K562 (cell line): ENCODE data around the gene PRDX1. TPM values are rescaled to one million over a fixed set of nuclear protein-coding genes. Genes with fewer than 3 reads are reported as not detected.
A peak's percentile ranks its signal among the peaks of the same experiment; 100 is the strongest.

Experiments
- CBX5 ChIP-seq: IDR thresholded peaks from 2 replicates; pipeline ENCODE4 v1.6.1; 2014; ENCODE audit warnings: low read depth, borderline replicate concordance
- ETS2 ChIP-seq: IDR thresholded peaks from 2 replicates; pipeline ENCODE4 v1.6.1; 2016; ENCODE audit warnings: borderline replicate concordance, missing genetic modification characterization, mild to moderate bottlenecking, moderate library complexity, missing compliant biosample characterization; ENCODE audit not compliant: poor library complexity, severe bottlenecking
- FOXJ3 ChIP-seq: sonication (generic); formaldehyde crosslinking; IDR thresholded peaks from 2 replicates; pipeline ENCODE4 v1.4.0; 2020; ENCODE audit warnings: mild to moderate bottlenecking, missing genetic modification reagents
- GABPB1 ChIP-seq: sonication (generic); formaldehyde crosslinking; IDR thresholded peaks from 2 replicates; pipeline ENCODE4 v1.8.0; 2022; ENCODE audit warnings: mild to moderate bottlenecking, missing genetic modification reagents
- GTF2B ChIP-seq: IDR thresholded peaks from 2 replicates; pipeline ENCODE4 v1.6.1; 2011; ENCODE audit not compliant: insufficient read length; ENCODE audit errors: extremely low read depth
- HOXB6 ChIP-seq: fragments of 250-450 bp; sonication (Bioruptor Pico); IDR thresholded peaks from 2 replicates; pipeline ENCODE4 v1.5.1; 2022; ENCODE audit warnings: mild to moderate bottlenecking, borderline replicate concordance
- KDM4B ChIP-seq, 2 experiments: fragments of 450-650 bp in 1 of 2; sonication (generic) in 1 of 2; IDR thresholded peaks; 2 replicates each; pipeline ENCODE4 v1.6.1; 2016 to 2017; ENCODE audit warnings: borderline replicate concordance in 2 of 2, antibody characterized with exemption in 1 of 2, low read depth in 1 of 2, mild to moderate bottlenecking in 1 of 2
- KDM5B ChIP-seq: fragments of 200-600 bp; sonication (generic); IDR thresholded peaks from 2 replicates; pipeline ENCODE4 v1.6.1; 2012; ENCODE audit warnings: low read depth, mild to moderate bottlenecking, moderate library complexity, low read length, control low read depth, inconsistent platforms; ENCODE audit not compliant: insufficient replicate concordance
- L3MBTL2 ChIP-seq: fragments of 450-650 bp; IDR thresholded peaks from 2 replicates; pipeline ENCODE4 v1.6.1; 2016; ENCODE audit warnings: mild to moderate bottlenecking, moderate library complexity
- ZNF23 ChIP-seq: fragments of 250-450 bp; sonication (Bioruptor Pico); IDR thresholded peaks from 2 replicates; pipeline ENCODE4 v1.4.0; 2020; ENCODE audit warnings: mild to moderate bottlenecking
- ZNF584 ChIP-seq: fragments of 200-800 bp; sonication (Bioruptor generic); IDR thresholded peaks from 2 replicates; pipeline ENCODE4 v1.6.1; 2016; ENCODE audit warnings: low read depth, mild to moderate bottlenecking, missing genetic modification characterization, missing compliant biosample characterization
- polyA plus RNA-seq, 8 experiments: library from polyadenylated mRNA; depleted of rRNA in 4 of 8; stranded (reverse) in 5 of 8; unstranded in 3 of 8; fragments of >200 nt; fragmentation: Nextera tagmentation in 2 of 8; fragmentation: Illumina TruSeq in 1 of 8; extraction: Ambion mirVana in 2 of 8; extraction: Trizol in 1 of 8; gene quantifications; 2 replicates each; pipeline versions ENCODE4 v1.2.1 to v1.2.3, GENCODE V29; 2011 to 2014; ENCODE audit warnings: inconsistent platforms in 1 of 8, missing spikeins in 1 of 8
- total RNA-seq, 7 experiments: library from RNA; depleted of rRNA in 6 of 7; stranded (reverse); fragments of >200 nt in 6 of 7; fragmentation: Illumina TruSeq in 2 of 7; extraction: Trizol in 2 of 7; gene quantifications; 2 replicates each; pipeline versions ENCODE4 v1.2.1 to v1.2.3, GENCODE V29; 2011 to 2021; ENCODE audit warnings: low replicate concordance in 1 of 7
- TF ChIP-seq, protein P1 (sequence below), 2 experiments: fragments of 450-650 bp; IDR thresholded peaks; 2 replicates each; pipeline ENCODE4 v1.6.1; 2016; ENCODE audit warnings: mild to moderate bottlenecking in 2 of 2, borderline replicate concordance in 1 of 2, low read depth in 1 of 2, moderate library complexity in 1 of 2
- TF ChIP-seq, protein P2 (sequence below), 2 experiments: IDR thresholded peaks; 2 replicates each; pipeline ENCODE4 v1.6.1; 2012; ENCODE audit warnings: improper control_type of control experiment in 2 of 2, low read depth in 2 of 2, low read length in 2 of 2, borderline replicate concordance in 1 of 2

PRDX1 gene
- total and polyA plus RNA-seq, 9 of the 15 experiments (the other 6 are each of a cell fraction or from before 2014, with no cell fraction given) = 748 to 2,388 (median 1,045) TPM

DNA sequence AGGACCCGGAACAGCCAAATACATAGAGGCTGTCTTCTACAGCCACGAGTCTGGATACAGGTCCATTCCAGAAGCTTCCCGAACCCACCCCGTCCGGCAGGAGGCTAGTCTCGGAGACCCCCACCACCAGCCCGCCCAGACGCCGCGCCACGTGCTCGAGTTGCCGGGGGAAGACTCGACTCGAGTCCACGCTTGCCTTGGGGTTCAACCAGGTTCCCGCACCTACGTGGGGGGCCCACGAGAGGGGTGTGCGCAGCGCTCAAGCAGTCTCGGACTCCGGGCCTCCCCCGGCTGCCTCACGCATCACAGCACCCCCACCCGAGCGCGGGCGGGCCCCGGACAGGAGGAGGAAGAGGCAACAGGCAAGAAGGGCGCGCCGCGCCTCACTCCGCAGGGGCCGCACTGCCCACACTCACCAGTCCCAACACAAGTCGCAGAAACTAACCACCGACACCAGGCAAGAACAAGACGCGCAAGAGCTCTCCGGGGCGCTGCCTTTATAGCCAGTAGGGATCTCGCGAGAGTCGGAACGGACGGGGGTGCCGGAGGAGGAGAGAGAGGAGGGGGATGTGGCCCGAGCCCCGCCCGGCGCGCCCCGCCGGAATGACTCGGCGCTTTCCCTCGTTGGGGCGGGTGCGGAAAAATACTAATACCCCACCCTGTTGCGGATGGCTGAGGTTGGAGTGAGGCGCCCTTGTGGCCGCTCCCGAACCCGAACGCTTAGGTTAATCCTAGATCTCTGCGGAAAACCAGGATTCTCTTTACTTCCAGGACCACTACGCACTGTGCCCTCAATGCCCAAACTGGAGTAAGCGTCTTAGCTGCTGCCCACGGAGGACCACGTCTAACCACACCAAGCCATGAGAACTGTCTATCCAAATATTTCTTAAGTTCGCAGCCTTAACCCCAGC lies at the start of gene PRDX1 (continued):
- TF ChIP-seq, protein P1, sequence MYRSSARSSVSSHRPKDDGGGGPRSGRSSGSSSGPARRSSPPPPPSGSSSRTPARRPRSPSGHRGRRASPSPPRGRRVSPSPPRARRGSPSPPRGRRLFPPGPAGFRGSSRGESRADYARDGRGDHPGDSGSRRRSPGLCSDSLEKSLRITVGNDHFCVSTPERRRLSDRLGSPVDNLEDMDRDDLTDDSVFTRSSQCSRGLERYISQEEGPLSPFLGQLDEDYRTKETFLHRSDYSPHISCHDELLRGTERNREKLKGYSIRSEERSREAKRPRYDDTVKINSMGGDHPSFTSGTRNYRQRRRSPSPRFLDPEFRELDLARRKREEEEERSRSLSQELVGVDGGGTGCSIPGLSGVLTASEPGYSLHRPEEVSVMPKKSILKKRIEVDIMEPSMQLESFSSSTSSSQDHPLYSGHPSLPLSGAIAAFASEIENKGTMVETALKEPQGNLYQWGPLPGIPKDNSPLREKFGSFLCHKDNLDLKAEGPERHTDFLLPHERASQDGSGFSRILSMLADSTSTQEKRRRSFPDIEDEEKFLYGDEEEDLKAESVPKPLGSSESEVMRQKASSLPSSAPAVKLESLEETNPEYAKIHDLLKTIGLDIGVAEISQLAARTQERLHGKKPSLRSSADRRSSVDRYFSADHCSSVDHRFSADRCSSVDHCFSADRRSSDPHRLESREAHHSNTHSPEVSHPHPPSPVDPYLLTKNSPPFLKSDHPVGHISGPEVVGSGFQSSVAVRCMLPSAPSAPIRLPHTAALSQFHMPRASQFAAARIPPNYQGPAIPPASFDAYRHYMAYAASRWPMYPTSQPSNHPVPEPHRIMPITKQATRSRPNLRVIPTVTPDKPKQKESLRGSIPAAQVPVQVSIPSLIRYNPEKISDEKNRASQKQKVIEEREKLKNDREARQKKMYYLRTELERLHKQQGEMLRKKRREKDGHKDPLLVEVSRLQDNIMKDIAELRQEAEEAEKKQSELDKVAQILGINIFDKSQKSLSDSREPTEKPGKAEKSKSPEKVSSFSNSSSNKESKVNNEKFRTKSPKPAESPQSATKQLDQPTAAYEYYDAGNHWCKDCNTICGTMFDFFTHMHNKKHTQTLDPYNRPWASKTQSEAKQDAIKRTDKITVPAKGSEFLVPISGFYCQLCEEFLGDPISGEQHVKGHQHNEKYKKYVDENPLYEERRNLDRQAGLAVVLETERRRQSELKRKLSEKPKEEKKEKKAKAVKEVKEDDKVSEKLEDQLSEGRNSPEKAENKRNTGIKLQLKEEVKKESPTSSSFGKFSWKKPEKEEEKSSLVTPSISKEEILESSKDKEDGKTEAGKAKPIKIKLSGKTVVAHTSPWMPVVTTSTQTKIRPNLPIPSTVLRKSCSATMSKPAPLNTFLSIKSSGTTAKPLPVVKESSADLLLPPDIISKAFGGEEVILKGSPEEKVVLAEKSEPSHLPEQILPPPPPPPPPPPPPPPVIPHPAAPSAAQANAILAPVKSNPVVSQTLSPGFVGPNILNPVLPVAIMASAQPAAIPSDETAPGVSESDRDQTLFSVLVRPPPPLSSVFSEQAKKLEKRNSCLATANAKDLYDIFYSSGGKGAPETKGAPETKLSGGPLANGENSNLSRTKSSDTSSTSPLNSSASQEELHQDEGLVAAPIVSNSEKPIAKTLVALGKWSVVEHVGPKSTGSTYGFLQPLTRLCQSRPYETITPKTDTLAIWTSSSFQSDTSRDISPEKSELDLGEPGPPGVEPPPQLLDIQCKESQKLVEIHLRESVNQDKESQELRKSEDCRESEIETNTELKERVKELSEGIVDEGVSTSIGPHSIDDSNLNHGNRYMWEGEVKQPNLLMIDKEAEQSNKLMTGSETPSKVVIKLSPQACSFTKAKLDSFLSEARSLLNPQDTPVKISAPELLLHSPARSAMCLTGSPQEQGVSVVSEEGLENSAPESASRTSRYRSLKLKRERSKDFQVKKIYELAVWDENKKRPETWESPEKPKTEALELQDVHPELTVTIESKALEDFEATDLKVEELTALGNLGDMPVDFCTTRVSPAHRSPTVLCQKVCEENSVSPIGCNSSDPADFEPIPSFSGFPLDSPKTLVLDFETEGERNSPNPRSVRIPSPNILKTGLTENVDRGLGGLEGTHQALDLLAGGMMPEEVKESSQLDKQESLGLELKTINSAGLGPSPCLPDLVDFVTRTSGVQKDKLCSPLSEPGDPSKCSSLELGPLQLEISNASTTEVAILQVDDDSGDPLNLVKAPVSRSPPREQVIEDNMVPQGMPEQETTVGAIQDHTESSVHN (IDR thresholded peaks at IDR 0.05; ENCODE audit: borderline replicate concordance in 1 of 2, low read depth in 1 of 2) = no peak
- TF ChIP-seq, protein P2, sequence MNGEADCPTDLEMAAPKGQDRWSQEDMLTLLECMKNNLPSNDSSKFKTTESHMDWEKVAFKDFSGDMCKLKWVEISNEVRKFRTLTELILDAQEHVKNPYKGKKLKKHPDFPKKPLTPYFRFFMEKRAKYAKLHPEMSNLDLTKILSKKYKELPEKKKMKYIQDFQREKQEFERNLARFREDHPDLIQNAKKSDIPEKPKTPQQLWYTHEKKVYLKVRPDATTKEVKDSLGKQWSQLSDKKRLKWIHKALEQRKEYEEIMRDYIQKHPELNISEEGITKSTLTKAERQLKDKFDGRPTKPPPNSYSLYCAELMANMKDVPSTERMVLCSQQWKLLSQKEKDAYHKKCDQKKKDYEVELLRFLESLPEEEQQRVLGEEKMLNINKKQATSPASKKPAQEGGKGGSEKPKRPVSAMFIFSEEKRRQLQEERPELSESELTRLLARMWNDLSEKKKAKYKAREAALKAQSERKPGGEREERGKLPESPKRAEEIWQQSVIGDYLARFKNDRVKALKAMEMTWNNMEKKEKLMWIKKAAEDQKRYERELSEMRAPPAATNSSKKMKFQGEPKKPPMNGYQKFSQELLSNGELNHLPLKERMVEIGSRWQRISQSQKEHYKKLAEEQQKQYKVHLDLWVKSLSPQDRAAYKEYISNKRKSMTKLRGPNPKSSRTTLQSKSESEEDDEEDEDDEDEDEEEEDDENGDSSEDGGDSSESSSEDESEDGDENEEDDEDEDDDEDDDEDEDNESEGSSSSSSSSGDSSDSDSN (IDR thresholded peaks at IDR 0.05; ENCODE audit: borderline replicate concordance in 1 of 2, low read depth in 2 of 2, low read length in 2 of 2) = peak in 1 of 2 experiments; percentile 85; a peak in 1 of 4 replicates
- TF ChIP-seq ZNF584 (CRISPR knock-in tag) (no peak), FOXJ3 (no peak; the same call in 1 of the 2 replicates), ETS2 (no peak), CBX5 (no peak), GABPB1 (peak; percentile 85), KDM5B (peak; percentile 100), ZNF23 (CRISPR knock-in tag) (no peak), GTF2B (peak; percentile 100), HOXB6 (peak; percentile 75; the same call in 1 of the 2 replicates), L3MBTL2 (peak; percentile 67), KDM4B (IDR thresholded peaks at IDR 0.05; ENCODE audit: borderline replicate concordance in 2 of 2, low read depth in 1 of 2) (peak in 1 of 2 experiments; percentile 94; a peak in 1 of 4 replicates)
